Activated T-cell treated with anti-CD3 and anti-CD28 coated beads, Interleukin-2, amount 50 U/mL, for 48 hours (primary cell): ENCODE measurements around the gene KAZN.
"Not testable (repeated sequence)": the region's sequence is repeated elsewhere in the genome, so short reads cannot be mapped to it uniquely, and the experiment has no call there.

Experiments
- DNase-seq, 2 experiments: peaks; one replicate each; pipeline ENCODE4 v3.0.0-alpha.2; 2020

Gene KAZN

DNA sequence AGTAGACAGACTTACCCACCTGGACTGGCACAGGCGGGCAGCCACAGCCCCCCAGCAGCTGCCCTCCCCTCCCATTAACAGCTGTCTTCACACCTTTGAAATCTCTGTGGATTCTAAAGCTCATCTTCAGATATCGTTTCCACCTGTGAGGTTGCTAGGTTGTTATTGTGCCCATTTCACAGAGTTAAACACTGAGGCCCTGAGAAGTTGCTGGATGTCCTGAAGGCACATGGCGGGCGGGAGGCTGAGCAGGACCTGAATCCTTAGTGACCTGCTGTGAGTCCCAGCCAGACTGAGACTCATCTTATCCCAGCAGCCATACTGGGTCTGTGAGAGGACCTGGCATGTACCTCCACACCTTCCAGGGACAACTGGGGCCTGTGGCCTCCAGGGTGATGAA, 420.3 kb downstream of the KAZN start:
- no peak for DNase-seq

DNA sequence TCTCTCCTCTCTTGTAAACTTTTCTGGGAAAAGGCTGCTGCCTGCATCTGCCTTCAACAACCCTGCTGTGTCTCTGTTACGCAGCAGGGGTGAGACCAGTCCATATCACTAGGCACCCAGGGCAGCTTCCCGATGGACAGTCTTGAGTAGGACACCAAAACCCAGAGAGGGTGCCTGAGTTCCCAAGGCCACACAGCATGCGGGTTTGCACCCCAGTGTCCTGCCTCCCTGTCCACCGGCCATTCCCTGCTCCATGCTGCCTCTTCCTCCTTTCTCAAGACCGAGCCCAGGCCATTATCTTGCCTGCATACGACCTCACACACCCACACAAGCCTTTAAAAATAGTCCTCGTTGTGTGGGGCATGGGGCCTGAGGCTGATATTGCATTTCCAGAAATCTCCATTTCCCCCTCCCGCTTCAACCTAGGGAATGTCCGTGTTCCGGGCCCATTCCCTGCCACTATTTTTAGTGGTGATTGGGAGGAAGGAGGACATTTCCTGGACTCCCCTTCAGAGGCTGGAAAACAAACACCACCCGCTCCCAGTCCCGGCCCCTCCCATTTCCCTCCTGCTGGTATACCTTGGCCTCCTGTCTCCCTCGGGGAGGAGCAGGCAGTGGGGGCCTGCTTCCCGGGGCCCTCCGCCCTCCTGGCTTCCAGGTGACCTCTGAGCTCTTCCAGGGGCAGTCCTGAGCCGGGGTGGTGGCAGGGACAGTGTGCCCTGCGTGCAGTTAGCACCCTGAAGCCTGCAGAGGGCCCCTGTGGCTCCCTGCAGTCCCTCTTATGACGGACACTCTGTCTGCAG, 422.7 kb downstream of the KAZN start:
- no peak for DNase-seq

DNA sequence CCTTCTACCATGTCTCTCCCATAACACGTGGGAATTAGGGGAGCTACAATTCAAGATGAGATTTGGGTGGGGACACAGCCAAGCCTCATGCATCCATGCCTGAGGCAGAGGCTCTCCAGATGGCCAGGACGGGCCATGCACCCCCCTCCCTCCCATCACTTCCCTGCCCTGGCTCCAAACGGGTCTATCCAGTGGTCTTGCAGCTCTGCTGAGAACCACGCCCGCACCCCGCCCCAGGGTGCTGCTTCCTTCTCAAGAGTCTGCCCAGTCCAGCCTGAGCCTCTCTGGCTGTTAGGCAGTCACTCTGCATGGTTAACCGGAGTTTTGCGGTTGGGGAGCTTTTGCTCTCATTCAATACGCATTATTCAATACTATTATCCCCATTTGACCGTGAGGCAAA, 423.6 kb downstream of the KAZN start:
- no peak for DNase-seq

DNA sequence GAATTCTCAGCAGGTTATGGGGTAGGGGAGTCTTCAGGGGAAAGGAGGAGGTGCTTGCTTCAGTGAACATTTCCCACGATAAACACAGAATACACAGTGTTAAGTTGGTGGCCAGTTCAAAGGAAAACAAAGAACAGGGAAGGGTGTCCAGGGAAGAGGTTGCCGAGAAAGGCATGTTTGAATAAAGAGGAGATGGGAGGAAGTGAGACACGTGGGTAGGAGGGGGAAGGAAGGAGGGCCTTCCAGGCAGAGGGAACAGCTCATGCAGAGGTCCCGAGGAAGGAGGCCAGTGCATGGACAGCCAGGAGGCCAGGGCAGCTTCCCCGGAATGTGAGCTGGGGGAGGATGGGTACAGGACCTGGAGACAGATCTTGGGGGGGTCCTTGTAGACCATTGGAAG, 424.7 kb downstream of the KAZN start:
- DNase-seq, result no peak

DNA sequence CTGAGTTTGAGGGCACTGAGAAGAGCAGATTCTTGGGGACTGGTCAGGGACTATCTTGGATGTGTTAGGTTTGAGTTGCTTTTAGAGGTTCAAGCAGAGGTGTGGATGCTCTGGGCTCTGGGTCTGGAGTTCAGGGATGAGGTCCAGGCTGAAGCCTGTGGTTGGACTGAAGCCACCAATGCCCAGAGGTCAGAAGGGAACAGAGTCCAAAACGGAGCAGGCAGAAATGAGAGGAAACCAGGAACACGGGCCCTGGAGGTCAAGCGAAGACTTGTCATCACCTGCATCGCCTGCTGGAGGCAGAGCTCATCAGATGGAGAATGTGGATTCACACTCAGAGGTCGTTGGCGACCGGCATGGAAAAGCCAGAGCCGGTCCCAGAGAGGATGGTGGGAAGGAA, 425.5 kb downstream of the KAZN start:
- DNase-seq, result no peak

DNA sequence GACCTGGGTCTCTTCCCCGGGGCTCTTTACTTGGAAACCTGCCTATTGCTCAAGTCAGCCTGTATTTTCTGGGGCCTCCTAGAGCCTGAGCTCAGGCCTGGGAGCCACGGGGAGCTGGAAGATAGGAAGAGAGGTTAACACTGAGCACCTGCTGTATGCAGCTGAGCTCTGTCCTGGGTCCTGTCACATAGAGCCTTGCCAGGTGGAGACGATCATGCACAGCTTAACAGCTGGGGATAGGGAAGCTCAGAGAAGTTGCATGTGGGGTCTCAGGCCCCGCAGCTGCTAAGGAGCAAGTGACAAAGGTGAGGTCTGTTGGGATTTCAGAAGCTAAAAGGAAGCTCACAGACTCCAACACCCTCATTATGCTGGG, 427.6 kb downstream of the KAZN start:
- DNase-seq, result no peak

DNA sequence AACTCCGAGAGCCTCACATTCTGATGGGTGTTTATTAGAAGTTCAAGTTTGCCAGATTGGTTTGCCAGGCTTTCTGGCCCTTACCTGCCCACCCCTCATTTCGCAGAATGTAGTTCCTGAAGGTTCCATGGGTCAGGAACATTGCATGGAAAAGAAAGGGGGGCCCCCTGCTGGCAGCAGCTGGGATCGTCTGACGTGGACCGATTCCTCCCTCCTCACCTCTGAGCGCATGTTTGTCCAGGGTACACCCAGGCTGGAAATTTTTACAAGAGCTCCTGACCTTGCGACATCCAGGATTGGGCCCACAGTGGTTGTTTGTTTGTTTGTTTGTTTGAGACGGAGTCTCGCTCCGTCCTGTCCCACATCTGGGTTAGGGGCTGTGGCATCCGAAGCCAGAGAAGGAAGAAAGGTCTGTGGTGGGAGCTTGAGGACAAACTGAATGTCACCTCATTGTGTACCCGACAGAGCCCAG, 429.1 kb downstream of the KAZN start:
- peak; percentile 55 to 65 for DNase-seq

DNA sequence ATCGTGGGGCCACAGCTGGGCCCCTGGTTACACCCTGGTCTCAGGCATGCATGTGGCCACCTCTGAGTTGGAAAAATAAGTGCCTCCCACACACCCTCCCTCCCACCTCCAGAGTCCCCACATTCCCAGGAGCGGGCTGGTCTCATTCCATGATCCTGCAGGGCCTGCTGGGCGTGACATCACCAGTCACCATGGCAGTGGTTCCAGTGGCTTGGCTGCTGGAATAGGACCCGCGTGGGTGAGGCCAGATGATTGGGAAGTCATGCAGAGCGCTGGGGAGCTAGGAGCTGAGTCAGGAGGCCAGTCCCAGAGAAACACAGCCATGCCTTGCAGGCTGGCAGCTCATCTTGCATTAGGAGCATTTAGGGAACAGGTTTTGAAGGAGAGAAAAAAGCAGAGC, 429.6 kb downstream of the KAZN start:
- DNase-seq, result no peak

DNA sequence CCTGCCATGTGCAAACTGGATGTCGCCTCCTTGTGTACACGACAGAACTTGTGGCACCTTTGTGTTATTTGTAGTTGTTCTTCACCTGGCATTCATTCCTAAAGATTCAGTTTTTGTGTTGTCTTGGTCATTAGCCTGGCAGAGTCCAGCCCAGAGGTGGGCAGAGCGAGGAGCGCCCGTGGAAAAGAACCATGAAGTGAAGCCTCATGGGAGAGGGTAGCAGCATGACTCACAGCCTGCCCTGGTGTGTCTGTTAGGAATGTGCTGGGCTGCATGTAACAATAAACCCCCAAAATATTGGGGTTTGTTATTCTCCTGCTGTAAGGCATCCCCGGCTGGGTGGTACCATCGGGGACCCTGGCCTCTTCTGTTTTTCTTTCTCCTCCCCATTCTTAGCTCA, 430.1 kb downstream of the KAZN start:
- DNase-seq, result no peak

DNA sequence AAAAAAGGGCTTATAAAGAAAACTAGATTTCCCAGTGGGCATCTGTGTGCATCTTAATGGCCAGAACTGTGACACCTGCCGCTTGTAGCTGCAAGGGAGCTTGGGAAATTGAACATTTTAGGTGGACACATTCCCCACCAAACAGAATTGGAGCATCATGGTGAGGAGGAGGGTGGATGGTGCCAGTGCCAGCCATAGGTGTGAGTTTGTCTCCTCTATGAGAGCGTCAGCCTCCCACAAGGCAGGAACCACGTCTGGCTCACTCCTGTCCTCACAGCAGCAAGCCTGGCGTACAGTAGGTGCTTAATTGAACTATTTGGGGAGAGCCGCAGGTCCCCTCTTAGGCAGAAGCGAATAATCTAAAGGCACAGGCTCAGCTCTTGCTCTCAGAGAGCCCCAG, 430.6 kb downstream of the KAZN start:
- DNase-seq, result no peak

DNA sequence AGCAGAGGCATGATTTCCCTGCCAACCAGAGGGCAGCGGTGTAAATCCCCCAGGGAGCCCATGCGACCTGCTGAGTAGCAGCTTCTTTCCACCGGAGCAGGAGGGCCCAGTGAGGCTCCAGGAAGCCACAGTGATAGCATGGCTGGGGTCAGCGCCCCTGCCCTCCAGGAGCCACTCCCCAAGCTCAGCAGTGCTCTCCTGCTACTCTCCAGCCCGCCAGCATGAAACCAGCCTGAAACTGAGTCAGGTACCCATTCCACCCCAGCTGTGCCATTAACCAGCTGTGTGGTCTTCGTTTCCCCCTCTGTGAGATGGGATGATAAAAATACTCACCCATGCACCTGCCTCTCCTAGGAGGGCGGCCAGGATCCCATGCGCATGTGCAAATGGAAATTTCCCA, 431.3 kb downstream of the KAZN start:
- DNase-seq, result no peak

DNA sequence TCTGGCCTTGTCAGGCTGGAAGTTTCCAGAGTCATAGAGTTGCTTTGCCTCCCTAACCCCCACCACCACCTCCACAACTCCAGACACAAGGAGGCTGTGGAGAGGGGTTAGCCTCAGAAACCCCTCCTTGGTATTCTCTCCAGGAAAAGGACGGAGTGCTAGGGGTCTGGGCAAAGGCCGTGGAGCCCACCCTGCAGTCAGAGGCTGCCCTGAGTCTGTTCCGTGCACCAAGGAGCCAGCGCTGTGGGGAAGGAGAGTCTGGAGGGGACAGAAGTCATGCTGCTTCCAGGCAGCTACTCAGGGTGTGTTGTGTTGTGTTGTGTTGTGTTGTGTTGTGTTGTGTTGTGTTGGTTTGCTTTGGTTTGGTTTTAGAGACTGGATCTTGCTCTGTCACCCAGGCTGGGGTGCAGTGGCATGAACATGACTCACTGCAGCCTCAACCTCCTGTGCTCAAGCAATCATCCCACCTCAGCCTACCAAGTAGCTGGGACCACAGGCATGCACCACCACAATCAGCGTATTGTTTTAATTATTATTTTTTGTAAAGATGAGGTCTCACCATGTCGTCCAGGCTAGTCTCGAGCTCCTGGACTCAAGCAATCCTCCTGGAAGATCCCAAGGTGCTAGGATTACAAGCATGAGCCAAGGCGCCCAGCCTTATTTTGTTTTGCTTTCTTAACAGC, 432.9 kb downstream of the KAZN start:
- no peak for DNase-seq

DNA sequence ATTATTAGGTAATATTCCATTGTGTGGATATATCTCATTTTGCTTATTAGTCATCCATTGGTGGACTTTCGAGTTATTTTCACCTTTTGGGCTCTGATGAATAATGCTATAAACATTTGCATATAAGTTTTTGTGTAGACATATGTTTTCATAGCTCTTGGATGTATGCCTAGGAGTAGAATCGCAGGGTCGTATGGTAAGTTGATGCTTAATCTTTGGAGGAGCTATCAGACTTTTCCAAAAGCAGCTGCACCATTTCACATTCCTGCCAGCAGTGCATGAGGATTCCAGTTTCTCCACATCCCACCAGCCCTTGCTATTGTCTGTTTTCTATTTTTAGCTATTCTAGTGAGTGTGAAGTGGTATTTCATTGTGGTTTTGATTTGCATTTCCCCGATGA, 434.8 kb downstream of the KAZN start:
- DNase-seq, result no peak

DNA sequence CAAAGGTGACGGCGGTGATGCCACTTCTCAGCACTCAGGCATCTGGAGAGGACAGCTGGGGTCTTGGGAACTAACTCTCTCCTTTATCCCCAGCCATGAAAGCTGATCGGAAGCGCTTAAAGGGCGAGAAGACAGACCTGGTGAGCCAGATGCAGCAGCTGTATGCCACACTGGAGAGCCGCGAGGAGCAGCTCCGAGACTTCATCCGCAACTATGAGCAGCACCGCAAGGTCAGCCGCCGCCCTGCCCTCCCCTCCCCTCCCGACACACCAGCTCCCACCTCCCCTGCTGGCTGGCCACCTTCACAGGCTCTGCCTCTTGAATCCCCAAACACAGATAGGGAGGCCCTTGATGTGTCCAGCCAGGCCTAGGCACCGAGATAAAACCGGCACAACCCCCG, 436.2 kb downstream of the KAZN start:
- no peak for DNase-seq

DNA sequence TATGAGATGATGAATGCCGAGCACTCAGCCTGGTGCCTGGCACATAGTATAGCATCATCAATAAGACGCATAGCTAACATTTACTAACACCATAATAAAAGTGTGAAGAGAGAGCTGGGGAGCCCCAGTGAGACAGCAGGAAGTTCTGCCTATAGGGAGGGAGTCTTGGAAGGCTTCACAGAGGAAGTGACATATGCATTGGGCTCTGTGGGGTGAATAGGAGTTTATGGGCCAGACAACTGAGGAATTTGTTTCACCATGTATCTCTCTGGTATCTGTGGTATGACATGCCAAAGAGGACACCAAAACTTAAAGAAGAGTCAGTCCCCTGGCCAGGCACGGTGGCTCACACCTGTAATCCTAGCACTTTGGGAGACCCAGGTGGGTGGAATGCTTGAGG, 436.8 kb downstream of the KAZN start:
- DNase-seq, result no peak

DNA sequence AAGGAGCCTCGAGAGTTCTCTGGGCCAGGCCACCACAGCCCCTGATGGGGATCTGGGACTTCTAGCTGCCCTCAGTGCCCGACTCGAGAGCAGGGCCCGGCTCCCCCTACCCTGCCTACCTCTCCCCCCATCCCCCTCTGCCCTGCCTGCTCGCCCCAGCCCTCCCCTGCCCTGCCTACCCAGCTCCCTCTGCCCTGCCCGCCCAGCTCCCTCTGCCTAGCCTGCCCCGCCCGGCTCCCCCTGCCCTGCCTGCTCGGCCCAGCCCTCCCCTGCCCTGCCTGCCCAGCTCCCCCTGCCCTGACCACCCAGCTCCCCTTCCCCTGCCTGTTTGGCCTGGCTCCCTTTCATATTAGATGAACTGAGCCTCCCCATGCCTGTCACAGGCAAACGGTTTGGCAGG, 437.6 kb downstream of the KAZN start:
- no peak for DNase-seq

DNA sequence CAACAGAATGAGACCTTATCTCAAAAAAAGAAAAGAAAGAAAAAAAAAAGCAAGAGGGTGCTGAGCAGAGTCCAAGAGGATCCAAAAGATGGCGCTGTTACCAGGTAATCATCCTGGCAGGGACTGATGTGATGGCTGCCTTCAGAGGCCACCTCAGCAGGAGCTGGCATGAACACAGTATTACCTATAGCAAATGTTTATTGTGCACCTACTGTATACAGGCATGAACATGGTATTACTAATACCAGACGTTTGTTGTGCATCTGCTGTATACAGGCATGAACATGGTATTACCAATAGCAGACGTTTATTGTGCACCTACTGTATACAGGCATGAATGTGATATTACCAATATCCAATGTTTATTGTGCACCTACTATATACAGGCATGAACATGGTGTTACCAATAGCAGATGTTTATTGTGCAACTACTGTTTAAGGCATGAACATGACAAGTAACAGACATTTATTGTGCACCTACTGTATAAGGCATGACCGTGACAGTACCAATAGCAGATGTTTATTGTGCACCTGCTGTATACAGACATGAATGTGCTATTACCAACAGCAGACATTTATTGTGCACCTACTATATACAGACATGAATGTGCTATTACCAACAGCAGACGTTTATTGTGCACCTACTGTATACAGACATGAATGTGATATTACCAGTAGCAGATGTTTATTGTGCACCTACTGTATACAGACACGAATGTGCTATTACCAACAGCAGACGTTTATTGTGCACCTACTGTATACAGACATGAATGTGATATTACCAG, 439.9 kb downstream of the KAZN start:
- peak in 1 of 2 experiments; percentile 19 for DNase-seq

DNA sequence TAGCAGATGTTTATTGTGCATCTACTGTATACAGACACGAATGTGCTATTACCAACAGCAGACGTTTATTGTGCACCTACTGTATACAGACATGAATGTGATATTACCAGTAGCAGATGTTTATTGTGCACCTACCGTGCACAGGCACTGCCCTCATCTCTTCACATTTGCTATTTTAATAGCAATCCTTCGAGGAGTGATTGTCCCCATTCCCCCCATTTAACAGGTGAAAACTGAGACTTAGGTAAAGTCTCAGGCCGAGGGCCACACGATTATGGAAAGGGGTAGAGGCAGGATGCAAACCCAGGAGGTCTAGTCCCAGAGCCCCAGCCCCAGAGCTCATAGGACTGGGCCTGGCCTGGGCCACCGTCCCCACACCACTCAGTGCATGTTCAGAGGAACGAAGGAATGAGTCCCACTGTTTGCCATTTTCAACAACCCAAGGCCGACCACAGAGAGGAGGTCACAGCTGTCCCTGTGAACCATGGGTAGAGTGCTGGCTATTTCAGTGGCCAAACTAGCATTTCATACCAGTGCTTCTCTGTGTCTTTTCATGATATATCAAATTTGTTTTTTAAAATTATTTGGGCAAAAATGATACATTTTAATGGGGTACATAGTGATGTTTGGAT, 440.6 kb downstream of the KAZN start:
- DNase-seq, result no peak

DNA sequence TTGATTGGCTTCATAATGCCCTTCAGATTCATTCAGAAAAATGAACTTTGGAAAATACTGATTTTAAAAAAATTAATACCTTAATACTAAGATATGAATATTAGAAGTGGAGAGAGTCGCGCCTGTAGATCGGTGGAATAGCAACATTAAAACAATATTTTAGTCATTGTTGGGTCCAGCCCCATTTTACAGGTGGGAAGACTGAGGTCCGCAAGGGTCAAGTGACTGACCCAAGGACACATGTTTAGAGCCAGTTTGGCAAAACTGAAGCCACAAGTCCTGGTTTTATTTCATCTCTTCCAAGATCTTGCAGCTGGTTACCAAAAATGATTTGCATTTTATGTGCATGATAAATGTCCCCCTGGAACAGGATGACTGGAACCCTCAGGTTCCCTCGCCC, 441.4 kb downstream of the KAZN start:
- DNase-seq, result no peak

DNA sequence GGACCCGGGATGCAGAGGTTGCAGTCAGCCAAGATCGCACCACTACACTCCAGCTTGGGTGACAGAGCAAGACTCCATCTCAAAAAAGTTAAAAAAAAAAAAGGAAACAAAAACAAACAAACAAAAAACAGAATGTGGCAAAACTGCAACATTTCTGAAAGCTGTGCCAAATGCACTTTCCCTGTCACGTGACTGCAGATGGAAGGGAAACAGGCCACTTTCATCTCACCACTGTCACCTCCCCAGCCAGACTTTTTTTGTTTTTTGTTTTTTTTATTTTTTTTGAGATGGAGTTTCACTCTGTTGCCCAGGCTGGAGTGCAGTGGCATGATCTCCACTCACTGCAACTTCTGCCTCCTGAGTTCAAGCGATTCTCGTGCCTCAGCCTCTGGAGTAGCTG, 442.2 kb downstream of the KAZN start:
- not testable (repeated sequence) for DNase-seq

DNA sequence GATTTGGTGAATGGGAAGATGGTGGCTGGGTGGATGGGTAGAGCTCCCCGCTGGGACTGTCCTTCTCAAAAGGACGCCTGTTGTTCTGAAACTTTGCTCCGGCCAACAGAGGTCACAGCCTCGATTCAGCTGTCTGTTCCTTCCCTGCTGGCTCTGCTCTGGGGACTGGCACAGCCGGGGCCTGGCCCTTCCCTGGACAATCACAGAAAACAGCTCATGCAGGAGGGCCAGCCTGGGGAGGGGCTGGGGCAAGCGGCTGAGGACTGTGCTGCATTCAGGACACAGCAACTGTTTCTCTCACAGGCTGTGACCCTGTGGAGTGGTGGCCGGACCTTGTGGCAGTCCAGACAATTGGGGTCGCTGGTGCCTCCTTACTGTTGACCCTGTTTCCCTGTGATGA, 444.4 kb downstream of the KAZN start:
- DNase-seq, result no peak

DNA sequence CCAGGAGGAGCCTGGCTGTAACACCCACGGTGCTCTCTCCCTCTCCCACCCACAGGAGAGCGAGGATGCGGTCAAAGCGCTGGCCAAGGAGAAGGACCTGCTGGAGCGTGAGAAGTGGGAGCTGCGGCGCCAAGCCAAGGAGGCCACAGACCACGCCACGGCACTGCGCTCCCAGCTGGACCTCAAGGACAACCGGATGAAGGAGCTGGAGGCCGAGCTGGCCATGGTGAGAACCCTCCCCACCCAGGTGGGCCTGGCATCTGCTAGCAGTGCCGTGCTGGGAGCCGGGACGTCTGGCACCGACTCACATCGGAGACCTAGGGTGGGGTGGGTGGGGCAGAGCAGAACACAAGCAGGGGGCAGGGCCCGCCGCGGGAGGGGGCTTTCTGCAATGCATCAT, 445.4 kb downstream of the KAZN start:
- no peak for DNase-seq

DNA sequence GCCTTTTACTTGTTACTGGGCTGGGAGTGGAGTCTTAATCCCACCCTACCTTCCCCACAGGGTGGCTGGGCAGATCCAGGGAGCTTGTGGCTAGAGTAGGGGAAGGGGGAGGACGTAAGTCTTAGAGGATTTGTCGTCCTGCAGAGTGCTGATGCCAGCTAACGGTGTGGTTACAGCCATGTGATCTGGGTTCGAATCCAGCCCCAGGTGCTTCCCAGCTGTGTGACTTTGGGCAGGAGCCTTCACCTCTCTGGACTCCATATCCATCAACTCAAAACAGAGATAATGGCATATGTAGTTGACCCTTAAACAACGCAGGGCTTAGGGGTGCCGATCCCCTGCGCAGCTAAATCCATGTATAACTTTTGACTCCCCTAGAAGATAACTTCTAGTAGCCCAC, 446.6 kb downstream of the KAZN start:
- no peak for DNase-seq
